GM12878 (cell line): ENCODE data around the gene KDM2A. TPM values are rescaled to one million over a fixed set of nuclear protein-coding genes. Genes with fewer than 3 reads are reported as not detected.

Experiments used
- CBX3 ChIP-seq: fragments of 200-600 bp; sonication (generic); IDR thresholded peaks from 2 replicates; pipeline ENCODE4 v1.6.1; 2016; ENCODE audit warnings: low read depth, borderline replicate concordance
- CUX1 ChIP-seq: IDR thresholded peaks from 2 replicates; pipeline ENCODE4 v1.6.1; 2012; ENCODE audit warnings: improper control_type of control experiment, low read depth, low read length; ENCODE audit not compliant: insufficient replicate concordance
- E2F8 ChIP-seq: fragments of 450-650 bp; IDR thresholded peaks from 2 replicates; pipeline ENCODE4 v1.6.1; 2018; ENCODE audit warnings: mild to moderate bottlenecking, low read depth, moderate library complexity; ENCODE audit not compliant: partially characterized antibody
- IKZF2 ChIP-seq, 2 experiments: fragments of 450-650 bp; IDR thresholded peaks; 2 replicates each; pipeline ENCODE4 v1.6.1; 2017; ENCODE audit warnings: mild to moderate bottlenecking in 2 of 2, moderate library complexity in 2 of 2
- LARP7 ChIP-seq: fragments of 450-650 bp; IDR thresholded peaks from 2 replicates; pipeline ENCODE4 v1.6.1; 2017; ENCODE audit warnings: mild to moderate bottlenecking
- MAX ChIP-seq: IDR thresholded peaks from 2 replicates; pipeline ENCODE4 v1.6.1; 2012; ENCODE audit warnings: low read depth, low read length, improper control_type of control experiment
- NFXL1 ChIP-seq: fragments of 450-650 bp; IDR thresholded peaks from 2 replicates; pipeline ENCODE4 v1.6.1; 2017; ENCODE audit warnings: antibody characterized with exemption, mild to moderate bottlenecking, borderline replicate concordance
- NFYB ChIP-seq: IDR thresholded peaks from 2 replicates; pipeline ENCODE4 v1.6.1; 2011; ENCODE audit warnings: low read depth, mild to moderate bottlenecking, low read length, improper control_type of control experiment, moderate library complexity; ENCODE audit not compliant: insufficient read depth
- NR2C2 ChIP-seq: IDR thresholded peaks from 2 replicates; pipeline ENCODE4 v1.6.1; 2011; ENCODE audit warnings: borderline replicate concordance, low read depth; ENCODE audit not compliant: control insufficient read depth, insufficient read length
- NR2F1 ChIP-seq: fragments of 450-650 bp; conservative IDR thresholded peaks from 2 replicates; pipeline ENCODE4 v1.6.1; 2017; ENCODE audit warnings: mild to moderate bottlenecking
- RELB ChIP-seq: fragments of 450-650 bp; IDR thresholded peaks from 2 replicates; pipeline ENCODE4 v1.6.1; 2017; ENCODE audit warnings: low read depth, mild to moderate bottlenecking, moderate library complexity
- SMAD5 ChIP-seq: IDR thresholded peaks from 2 replicates; pipeline ENCODE4 v1.6.1; 2016; ENCODE audit warnings: antibody characterized with exemption, low read depth
- TCF7 ChIP-seq: IDR thresholded peaks from 2 replicates; pipeline ENCODE4 v1.6.1; 2014; ENCODE audit warnings: antibody characterized with exemption, borderline replicate concordance
- ZBTB33 ChIP-seq: fragments of 450-650 bp; IDR thresholded peaks from 2 replicates; pipeline ENCODE4 v1.6.1; 2017; ENCODE audit warnings: mild to moderate bottlenecking
- polyA plus RNA-seq, 11 experiments: library from polyadenylated mRNA; depleted of rRNA in 4 of 11; unstranded in 6 of 11; stranded (reverse) in 5 of 11; fragments of >200 nt; fragmentation: Nextera tagmentation in 4 of 11; fragmentation: Illumina TruSeq in 1 of 11; extraction: Ambion mirVana in 4 of 11; extraction: Trizol in 1 of 11; gene quantifications; 1 replicate in 1 of 11; 2 replicates in 10 of 11; pipeline versions ENCODE4 v1.2.1 to v1.2.3, GENCODE V29; 2011 to 2016; ENCODE audit warnings: inconsistent platforms in 2 of 11, missing spikeins in 2 of 11, low read depth in 1 of 11
- total RNA-seq, 4 experiments: library from RNA; depleted of rRNA in 3 of 4; stranded (reverse); fragments of >200 nt in 3 of 4; fragmentation: Illumina TruSeq in 1 of 4; extraction: Trizol in 1 of 4; gene quantifications; 2 replicates each; pipeline versions ENCODE4 v1.2.1 to v1.2.3, GENCODE V29; 2013 to 2021
- TF ChIP-seq, protein P1 (sequence below): IDR thresholded peaks from 2 replicates; pipeline ENCODE4 v1.6.1; 2012; ENCODE audit warnings: low read length, inconsistent platforms

The KDM2A gene
- total and polyA plus RNA-seq, 10 of the 15 experiments (the other 5 are each of a cell fraction or from before 2014, with no cell fraction given), result 10.5 to 69.3 (median 41.6) TPM

- TF ChIP-seq CUX1 (no peak), NFYB (peak; percentile 74; the same call in 1 of the 2 replicates), NR2F1 (peak; percentile 88), ZBTB33 (no peak), NR2C2 (no peak), LARP7 (no peak), MAX (peak; percentile 93), SMAD5 (peak; percentile 88), CBX3 (no peak), IKZF2 (IDR thresholded peaks at IDR 0.05) (peak; percentile 19 to 40; a peak in 1 of 4 replicates), RELB (peak; percentile 72; the same call in 1 of the 2 replicates), E2F8 (no peak), TCF7 (no peak), NFXL1 (no peak)
- TF ChIP-seq, protein P1, sequence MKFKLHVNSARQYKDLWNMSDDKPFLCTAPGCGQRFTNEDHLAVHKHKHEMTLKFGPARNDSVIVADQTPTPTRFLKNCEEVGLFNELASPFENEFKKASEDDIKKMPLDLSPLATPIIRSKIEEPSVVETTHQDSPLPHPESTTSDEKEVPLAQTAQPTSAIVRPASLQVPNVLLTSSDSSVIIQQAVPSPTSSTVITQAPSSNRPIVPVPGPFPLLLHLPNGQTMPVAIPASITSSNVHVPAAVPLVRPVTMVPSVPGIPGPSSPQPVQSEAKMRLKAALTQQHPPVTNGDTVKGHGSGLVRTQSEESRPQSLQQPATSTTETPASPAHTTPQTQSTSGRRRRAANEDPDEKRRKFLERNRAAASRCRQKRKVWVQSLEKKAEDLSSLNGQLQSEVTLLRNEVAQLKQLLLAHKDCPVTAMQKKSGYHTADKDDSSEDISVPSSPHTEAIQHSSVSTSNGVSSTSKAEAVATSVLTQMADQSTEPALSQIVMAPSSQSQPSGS, result 0 out of 2 replicates have a peak, but pooled peaks have one; percentile 16
Observed at GRCh38 chr11:67239783-67240575, 120.9 kb downstream of the KDM2A start (continued).
